CD4-positive, alpha-beta T cell treated with Interleukin-6 for 4 hours (primary cell): ENCODE data around the gene ZNF784.

Experiments
- DNase-seq: peaks from one replicate; pipeline ENCODE4 v3.0.0-alpha.2; 2020; ENCODE audit warnings: mixed read lengths

Gene ZNF784

DNA sequence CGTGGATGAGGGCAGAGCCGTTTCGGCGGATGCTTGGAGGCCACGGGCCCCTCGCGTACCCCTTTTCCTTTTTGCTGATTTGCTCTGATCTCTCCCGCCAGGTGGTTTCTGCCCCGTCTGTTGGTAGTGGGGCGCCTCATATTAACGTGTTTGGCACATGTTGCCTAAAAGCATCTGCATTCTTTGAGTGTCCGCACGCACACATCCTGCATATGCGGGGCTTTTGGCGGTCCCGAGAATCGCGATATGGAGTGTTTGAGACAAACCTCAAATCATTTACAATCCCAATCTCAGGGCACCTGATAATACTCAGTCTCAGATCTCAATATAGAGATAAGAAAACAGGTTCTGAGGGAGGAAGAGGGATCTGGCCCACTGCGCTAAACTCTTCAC lies 31.3 kb upstream of the ZNF784 start:
- DNase-seq, result no peak

DNA sequence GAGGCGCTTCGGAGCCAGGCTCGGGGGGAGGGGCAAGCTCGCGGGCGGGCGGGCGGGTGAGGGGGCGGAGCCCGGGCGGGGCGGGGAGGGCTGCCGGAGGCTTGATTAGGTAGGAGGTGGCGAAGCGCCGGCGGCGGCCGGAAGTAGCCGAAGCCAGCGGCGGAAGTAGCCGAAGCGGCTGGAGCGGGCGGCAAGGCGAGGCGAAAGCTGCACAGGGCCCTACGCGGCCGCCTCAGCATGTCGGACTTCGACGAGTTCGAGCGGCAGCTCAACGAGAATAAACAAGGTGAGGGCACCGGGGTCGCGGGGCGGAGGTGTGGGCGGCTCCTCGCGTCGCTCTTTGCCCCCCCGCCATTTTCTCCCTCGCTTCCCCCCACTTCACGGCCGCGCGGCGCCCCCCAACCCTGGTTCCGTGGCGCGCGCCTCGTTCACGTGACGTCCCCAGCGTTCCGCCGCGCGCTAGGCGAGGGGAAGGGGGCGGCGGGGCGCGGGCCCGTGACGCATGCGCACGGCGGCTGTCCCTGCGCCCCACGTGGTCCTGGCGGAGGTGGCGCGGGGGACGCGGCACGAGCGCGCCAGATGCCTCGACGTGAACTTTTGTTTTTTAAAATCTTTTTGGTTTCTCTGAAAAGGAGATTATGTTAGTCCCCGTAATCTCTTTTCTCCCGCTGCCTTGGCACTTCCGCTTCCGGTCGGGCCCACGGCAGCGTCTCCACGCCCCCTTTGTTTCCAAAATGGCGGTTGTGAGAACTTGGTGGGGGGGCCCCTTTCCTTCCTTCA lies 30.7 kb upstream of the ZNF784 start, which contains the start of gene U2AF2:
U2AF2 (plus strand) TSS at position 168 of the 780 bp plus-strand sequence; CDS start at position 238, 70 bp downstream.
- peak; percentile 97 for DNase-seq

DNA sequence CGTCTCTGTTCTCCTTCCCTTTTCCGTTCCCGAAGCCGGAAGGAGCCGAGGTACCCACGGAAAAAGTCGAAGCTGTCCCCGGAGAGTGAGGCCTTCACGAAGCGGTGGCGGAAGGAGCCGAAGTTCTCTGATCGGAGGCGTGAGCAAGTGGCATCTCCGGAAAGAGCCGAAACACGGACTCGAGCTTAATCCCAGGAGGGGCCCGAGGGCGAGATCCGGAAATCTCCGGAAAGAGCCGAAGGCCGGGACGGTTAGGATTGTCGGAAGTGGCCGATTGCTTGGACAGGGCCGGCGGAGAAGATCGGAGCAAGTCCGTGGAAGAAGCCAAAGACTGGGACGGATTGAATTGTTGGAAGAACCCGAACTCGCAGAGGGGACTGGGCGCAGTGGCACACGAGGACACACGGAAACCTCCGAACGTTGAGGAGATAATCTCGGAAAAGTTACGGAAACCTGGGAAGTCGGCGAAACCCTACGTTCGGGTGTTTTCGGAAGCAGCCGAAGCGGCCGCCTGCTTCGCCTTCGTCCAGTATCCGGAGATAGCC lies 30.0 kb upstream of the ZNF784 start:
- peak; percentile 99 for DNase-seq

DNA sequence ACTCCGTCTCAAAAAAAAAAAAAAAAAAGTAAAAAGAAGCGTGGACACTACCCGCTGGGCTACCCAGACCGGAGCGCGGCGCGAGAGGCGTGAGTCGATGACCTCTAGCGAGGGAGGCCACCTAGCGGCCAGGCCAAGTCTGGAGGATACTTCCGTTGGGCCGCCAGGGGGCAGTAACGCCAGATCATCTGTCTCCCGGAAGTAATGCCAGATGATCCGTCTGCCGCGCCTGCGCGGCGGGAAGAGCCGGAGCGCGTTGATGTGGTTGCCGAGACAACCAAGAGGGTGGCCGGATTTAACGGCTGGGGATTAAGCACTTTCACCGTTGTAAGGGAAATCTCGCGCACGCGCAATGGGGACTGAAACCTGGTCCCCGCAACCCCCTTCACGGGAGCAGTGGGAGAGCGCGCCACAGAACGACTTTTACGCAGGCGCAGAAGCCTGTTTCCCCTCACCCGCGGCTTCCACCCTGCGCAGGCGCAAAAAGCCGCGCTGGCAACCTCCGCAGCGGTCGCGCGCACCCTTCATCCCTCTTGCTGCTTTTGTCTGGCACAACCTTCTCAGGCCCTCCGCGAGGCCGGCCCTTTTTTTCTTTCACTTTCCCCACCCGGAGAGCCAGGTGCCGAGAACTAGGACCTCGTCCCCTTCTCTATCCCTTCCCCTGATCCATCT lies 29.4 kb upstream of the ZNF784 start:
- DNase-seq, result peak; percentile 99

DNA sequence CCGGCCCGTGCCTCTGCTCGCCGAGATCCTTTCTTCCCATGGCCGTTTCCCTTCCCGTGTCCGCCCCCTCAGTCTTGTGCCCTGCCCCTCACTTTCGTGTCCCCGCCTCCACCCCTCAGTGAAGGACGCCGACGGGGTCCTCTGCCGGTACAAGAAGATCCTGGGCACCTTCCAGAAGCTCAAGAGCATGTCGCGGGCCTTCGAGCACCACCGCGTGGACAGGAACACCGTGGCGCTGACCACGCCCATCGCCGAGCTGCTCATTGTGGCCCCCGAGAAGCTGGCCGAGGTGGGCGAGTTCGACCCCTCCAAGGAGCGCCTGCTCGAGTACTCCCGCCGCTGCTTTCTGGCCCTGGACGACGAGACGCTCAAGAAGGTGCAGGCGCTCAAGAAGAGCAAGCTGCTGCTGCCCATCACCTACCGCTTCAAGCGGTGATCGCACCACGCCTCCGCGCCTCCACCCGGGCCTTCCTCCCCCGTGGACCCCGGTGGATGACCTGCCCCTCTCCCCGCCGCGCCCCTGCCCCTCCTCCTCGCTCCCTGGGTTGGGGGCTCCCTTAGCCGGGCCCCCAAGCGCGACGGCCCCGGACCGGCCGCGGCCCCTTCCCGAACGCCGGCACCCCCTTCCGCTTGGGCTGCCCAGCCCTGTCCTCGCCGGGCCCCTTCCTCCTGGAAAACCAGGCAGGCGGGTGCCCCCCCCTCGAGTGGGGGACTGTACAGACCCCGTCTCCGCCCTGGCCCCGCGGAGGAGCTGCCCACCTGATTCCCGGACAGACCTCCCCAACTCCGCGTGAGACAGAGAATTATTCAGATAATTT lies 28.2 kb upstream of the ZNF784 start:
- no peak for DNase-seq

DNA sequence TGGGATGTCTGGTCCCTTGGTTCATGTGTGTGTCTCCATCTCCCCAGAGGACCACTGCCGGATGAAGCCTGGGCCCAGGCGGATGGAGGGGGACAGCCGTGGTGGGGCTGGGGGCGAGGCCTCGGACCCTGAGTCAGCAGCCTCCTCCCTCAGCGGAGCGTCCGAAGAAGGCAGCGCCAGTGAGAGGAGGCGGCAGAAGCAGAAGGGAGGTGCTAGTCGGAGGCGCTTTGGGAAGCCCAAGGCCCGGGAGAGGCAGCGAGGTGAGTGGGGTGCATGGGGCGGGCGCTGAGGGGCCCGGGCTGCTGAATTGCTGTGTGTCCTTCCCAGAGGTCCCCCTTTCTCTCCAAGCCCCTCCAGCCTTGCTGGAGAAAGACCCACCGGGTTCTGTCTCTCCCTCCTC lies 26.9 kb upstream of the ZNF784 start:
- no peak for DNase-seq

DNA sequence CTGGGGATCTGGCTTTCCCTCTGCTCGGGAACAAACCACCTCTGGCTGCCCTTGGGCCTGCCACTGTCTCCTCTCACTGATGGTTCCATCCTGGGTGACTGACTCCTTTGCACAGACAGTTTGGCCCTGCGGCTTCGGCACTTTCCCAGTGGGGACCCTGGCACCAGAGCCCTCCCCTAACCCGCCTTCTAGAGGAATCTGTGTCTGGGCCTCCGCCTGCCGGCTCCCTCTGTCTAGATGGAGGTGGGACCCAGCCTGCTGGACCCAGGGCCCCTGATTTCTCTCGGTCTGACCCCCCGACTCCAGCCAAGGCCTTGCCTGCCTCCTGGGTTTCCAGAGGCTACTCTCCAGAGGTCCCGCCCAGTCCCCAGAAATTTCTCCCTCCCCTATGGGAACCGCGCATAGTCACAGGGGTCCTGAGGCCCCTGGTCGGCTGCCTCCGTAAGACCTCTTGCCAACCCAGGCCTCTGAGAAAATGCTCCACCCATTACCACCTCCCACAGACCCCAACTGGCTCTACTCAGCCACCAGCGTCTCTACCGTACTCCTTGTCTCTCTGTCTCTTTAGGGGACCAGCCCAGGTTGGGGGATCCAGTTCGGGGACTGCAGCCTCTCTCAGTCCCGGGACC lies 26.4 kb upstream of the ZNF784 start:
- DNase-seq, result no peak

DNA sequence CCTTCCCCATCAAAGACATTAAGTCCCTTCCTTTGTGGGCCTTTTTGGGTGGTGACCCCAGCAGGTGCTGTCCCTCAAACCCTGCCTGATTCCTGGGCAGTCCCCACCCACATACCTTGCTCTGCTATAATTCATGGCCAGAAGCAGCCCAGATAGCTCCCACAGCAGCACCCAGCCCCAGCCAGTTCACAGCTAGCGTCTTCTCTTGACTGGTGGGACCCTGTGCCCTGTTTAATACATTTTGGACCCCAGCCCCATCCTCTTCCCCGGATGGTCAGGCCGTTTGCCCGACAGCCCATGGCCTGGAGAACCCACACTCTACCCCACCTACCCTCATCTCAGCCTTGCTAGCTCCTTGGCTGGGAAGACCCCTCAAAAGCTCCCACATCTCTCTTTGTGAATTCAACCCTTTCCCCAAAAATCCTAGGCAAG lies 25.8 kb upstream of the ZNF784 start:
- DNase-seq, result no peak

DNA sequence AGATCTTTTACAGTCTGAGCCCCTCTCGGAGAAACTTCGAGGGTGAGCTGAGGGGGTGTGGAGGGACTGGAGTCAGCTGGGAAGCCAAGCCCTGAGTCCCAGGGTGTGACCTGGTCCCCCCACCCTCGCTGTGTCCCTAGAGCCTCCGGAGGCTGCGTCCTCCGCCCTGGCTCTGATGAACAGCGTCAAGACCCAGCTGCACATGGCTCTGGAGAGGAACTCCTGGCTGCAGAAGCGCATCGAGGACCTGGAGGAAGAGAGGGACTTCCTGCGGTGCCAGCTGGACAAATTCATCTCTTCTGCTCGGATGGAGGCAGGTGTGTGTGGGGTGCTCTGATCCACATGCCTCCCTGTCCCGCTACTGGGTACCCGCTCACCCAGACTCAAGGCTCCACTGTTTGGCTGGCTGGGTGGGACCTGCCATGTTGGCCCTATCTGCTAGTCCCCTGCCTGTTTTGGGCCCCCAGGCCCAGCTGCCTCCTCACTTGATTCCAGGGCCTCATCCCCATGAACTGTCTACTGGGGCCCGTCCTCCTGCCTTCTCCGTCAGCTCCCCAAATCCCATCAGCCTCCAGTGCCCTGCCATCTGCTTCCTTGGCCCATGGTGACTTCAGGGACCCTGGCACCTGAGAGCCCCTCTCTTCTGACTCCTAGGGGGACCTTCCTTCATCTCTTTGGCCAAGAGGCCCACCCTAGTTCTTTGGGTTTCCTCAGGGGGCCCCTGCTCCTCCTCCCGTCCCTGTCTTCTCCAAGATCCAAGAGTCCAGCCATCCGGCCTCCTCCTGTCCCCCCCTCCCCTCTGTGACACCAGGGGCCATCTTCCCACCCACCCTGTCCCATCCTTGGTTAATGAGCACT lies 25.1 kb upstream of the ZNF784 start:
- DNase-seq, result no peak

DNA sequence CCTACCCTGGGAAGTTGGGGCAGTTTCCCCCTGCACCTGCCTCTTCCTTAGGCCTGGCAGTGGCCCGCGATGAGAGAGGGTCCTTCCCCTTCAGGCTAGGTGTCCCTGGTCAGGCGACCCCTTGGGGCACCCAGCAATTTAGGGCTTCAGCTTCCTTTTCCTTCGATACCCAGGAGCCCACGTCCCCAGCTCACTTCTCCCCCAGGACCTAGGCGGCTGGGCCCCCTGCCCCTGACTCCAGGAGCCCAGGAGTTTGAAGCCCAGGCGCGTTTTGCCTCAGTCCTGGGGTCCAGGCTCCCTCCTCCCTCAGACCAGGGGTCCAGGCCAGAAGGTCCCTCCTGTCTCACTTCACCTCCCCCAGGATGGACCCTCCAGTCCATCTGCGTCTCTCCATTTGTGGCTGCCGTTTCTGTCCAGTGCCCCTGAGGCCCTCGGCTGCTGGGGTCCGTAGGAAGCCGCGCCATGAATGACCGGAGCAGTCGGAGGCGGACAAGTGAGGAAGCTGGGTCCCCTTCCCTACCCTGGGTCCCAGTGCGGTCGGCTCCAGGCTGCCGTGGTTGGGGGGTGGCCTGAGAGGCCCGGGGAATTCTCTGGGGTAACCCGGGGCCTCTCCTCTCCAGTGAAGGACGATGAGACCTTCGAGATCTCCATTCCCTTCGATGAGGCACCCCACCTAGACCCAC lies 24.4 kb upstream of the ZNF784 start:
- no peak for DNase-seq

DNA sequence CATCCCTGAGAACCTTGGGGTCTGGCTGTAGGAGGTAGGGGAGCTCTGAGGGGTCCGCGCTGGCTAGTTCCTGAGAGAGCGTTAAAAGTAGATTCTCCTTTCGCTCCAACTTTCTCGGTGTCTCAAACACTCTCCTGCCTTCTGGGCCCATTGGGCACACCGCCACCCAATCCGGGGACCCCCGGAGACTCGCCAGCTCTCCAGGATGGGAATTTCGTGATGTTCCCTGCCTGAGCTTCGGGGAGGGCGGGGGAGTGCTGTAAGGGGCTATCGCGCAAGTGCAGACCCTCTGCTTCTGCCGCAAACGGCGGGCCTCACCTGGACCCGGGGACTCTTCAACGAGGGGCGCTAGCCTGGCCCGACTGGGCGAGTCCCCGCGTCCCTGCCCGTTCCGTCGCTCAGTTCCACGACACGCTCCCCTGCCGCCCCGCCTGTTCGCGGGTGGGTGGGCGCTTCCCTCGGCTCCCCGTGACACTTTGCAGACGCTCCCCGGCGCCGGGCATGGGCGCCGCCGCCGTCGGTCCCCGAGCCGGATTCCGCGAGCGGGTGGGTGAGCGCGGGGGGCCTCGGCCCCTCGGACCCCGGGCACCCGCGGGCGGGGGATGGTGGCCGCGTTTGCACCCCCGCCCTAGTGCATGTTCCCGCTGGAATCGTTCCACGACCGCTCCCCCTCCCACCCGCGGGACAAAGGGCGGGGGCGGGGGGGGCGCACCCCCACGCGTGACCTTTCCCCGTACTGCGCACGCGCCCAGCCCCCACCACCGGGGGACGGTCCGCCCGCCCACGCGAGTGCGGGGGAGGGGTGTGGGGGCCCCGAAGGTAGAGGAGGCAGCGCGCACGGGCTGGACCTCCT lies 23.6 kb upstream of the ZNF784 start, which contains the start of gene CCDC106:
CCDC106 (plus strand) TSS at position 481 of the 853 bp plus-strand sequence. CDS start 835 bp downstream, outside the sequence.
- DNase-seq, result peak; percentile 73

DNA sequence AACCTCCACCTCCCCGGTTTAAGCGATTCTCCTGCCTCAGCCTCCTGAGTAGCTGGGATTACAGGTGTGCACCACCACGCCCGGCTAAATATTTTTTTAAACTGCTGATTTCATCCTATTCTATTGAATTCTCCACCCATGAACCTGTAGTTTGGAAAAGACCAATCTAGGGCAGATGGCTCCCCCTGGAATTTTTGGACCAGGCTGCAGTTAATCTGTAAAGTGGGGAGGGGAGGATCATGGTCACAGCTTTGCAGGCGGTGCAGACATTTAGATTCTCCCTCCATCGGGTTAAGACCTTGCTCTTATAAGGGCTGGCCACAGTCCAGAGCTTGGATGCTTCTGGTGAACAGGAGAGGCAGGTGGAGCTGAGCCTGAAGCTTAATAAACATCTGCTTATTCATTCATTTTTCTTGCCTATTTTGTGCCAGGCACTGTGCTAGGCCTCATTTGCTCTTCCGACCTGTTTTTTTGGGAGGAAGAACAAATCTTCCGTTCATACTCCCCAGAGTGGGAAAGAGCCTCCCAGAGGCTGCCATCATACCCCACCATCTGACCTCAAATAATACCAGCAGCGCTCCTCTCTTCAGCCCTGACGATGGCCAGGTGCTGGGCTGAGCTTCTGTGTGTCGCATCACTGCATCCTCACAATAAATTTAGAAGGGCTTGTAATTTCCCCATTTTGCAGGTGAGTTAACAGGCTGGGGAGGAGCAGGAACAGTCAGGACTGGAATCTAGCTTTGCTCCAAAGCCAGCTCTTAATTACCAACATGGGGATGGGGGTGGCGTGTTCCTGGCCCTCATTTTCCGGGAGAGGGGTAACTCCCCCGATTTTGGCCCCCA lies 22.7 kb upstream of the ZNF784 start:
- no peak for DNase-seq

DNA sequence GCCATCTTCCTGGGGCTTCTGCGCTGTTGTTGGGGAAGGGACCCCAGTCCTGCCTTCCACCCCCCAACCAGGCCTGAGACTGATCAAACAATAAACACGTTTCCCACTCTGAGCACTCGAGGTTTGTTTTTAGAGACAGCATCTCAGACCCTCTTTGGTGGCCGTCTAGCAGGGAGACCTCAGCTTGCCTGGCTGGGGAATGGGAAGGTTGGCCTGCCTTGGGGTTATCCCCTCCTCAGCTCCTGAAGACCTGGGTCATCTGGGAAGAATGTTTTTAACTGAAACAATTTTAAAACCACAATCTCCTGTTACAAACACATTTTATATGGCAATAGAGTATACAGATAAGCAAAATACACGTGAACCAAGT lies 21.1 kb upstream of the ZNF784 start:
- DNase-seq, result no peak

DNA sequence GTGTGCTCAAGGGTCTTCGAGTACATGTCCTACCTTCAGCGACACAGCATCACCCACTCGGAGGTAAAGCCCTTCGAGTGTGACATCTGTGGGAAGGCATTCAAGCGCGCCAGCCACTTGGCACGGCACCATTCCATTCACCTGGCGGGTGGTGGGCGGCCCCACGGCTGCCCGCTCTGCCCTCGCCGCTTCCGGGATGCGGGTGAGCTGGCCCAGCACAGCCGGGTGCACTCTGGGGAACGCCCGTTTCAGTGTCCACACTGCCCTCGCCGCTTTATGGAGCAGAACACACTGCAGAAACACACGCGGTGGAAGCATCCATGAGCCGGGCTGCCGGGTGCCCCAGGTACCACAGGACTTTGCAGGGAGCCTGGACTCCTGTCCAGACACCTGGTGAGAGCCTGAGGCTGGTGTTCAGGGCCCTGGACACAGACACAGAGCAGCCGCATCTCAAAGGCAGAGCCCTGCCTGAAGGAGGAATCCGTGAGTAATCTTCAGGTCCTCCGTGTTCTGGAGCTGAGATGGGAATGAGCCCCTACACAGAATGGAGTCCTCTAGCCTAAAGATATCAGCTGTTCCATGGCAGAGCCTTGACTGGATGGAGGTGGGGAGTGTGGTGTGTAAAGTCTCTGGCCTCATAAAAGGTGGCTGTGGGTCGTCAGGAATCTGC lies 20.6 kb upstream of the ZNF784 start:
- DNase-seq, result no peak

DNA sequence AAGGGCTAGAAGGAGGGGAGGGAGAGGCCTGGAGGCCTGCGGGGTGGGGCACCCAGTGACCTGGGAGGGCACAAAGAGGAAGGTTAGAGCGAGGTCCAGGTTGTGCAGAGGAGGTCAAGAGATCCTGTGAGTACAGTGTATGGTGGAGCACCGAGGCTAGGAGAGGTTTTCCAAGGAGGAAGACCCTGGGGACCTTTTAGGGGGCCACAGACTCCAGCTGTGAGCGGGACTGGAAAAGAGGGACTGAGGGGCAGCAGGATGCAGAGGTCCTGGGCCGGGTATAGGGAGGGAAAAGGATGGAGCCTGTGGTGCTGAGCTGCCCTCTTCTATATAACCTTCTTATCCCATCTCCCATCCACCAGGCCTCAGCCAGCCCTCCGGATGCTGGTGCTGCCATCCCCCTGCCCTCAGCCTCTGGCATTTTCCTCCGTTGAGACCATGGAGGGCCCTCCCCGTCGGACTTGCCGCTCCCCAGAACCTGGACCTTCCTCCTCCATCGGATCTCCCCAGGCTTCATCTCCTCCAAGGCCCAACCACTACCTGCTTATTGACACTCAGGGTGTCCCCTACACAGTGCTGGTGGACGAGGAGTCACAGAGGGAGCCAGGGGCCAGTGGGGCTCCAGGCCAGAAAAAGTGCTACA lies 19.9 kb upstream of the ZNF784 start:
- DNase-seq, result no peak

DNA sequence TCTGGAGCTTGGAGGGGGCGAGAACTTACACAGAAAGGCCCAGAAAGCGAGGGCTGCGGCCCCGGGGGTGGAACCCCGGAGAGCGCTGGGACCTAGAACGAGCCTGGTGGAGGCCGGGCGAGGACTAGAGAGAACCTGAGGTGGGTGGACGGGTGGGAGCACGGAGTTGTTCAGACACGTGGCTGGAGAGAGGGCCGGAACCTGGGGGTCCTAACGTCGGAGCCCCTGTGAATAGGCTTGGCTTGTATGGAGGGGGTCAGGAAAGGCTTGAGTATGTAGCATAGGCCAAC lies 19.5 kb upstream of the ZNF784 start:
- no peak for DNase-seq

DNA sequence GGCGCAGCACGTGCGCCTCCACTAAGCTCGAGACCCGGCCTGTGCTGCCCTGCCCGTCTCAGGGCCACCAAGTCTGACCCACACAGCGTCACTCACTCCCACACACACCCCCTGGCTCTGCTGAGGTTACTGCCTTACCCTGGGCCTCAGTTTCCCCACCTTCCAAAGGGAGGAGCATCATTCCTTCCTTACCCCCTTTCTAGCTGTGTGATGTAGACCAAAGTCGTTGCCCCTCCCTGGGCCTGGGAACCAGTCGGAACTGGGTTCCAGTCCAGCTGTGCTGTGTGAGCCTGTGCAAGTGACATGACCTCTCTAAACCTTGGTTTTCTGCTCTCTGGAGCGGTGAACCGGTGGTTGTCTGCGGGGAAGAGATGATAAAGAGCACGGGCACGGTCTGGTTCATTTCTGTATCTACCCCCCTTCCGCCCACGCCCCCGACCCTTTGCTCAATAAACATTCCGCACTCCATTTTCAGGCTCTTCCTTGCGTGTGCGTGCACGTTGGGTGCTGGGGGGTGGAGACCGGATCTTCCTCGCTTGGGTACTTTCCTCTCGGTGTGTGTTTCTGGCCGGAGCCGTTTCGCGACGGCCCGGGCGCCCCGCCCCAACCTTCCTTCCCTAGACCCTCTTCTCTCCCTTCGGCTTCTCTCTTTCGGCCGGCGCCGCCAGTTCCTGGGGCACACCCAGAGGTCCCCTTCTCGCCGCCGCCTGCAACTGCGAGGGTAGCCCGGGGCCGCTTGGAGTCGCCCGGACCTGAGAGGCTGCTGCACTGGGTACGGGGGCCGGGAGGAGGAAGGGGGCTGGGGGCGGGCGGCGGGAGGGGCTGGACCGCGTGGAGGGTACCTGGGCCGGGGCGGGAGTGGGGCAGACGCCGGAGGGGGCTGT lies 18.9 kb upstream of the ZNF784 start, which contains the start of gene ZNF581:
ZNF581 (plus strand) TSS at position 647 of the 884 bp plus-strand sequence. CDS start 923 bp downstream, outside the sequence.
- DNase-seq, result peak; percentile 84
